ENCODE measurements around the gene LAG3. TPM values are rescaled to one million over a fixed set of nuclear protein-coding genes. Genes with fewer than 3 reads are reported as not detected.

LAG3 gene
- total RNA-seq = 1.3 TPM
- not detected for polyA plus RNA-seq (ENCODE audit: insufficient read depth, low read depth, low replicate concordance)
- long read RNA-seq, donor 1 = 0 reads
- long read RNA-seq, donor 2 = 0 reads
- long read RNA-seq, donor 3 = 0 reads
- long read RNA-seq, donor 4 = 0 reads
- long read RNA-seq, donor 5 = 0 reads
- long read RNA-seq, donor 6 = 0 reads
- long read RNA-seq, donor 7, partial matches to known transcripts = 1 of 2 reads
- long read RNA-seq, donor 7, other reads (novel, unspliced or antisense) = 0 of 2 reads
- long read RNA-seq, donor 8 = 0 reads
- long read RNA-seq, donor 9 = 0 reads
- long read RNA-seq, donor 10 = 0 reads

DNA sequence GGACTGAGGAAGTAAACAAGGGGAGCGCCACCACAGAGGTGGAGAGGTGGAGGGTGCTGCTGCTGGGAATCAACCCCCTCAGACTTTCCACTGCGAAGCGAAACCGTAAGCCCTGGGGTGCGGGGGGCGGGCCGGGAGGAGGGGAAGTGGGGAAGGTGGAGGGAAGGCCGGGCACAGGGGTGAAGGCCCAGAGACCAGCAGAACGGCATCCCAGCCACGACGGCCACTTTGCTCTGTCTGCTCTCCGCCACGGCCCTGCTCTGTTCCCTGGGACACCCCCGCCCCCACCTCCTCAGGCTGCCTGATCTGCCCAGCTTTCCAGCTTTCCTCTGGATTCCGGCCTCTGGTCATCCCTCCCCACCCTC is at the start of gene LAG3:
Gene LAG3, plus strand, starts transcription at position 190 of the 365 bp plus-strand sequence. CDS start 333 bp downstream, outside the sequence.
- FAIRE-seq = no peak
- no peaks in the 10 kb centered on the region for H3K27me3 ChIP-seq (ENCODE audit: control insufficient read depth, insufficient read depth, low read length)

DNA sequence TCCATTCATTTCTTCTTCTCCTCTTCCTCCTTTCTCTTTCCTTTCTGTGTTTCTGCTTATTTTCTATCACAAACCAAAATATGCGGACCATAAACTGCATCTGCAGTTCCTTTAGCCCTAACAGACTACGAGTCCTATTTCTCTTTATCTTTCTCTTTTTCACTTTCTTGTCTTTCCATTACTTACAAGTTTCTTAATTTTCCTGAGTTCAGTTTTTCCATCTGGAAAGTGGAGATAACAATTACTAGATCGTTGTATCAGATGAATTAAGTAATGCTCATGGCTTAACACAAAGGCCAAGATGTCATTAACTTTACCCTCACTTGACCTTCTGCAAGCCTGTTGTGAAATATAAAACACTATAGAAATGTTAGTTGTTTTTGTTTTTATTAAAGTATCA is 49.5 kb upstream of the LAG3 start:
- Histone ChIP-seq H3K4me3 (ENCODE audit: low read length in 3 of 3) (no peak overlapping the region), H3K27me3 (ENCODE audit: control insufficient read depth, insufficient read depth, low read length) (no peaks in the 10 kb centered on the region), H3K27ac (ENCODE audit: low read depth in 2 of 2, low read length in 2 of 2) (no peak overlapping the region), H3K36me3 (ENCODE audit: control insufficient read depth in 2 of 3, insufficient read depth in 3 of 3, low read length in 3 of 3) (no peaks in the 10 kb centered on the region), H3K9ac (ENCODE audit: low read length in 3 of 3) (no peak overlapping the region), H3K9me3 (ENCODE audit: control insufficient read depth in 2 of 3, insufficient read depth in 1 of 3, low read length in 3 of 3) (no peaks in the 10 kb centered on the region), H3K4me1 (ENCODE audit: control insufficient read depth in 2 of 3, insufficient read depth in 2 of 3, low read depth in 1 of 3, low read length in 3 of 3) (peaks cover 0 to 9% (median 4%) of the 10 kb centered on the region in 3 donors)
- FAIRE-seq = no peak
- intact Hi-C loops (cut with DNase I) = no loop called here
- no peak for DNase-seq
- TF ChIP-seq, protein P1, sequence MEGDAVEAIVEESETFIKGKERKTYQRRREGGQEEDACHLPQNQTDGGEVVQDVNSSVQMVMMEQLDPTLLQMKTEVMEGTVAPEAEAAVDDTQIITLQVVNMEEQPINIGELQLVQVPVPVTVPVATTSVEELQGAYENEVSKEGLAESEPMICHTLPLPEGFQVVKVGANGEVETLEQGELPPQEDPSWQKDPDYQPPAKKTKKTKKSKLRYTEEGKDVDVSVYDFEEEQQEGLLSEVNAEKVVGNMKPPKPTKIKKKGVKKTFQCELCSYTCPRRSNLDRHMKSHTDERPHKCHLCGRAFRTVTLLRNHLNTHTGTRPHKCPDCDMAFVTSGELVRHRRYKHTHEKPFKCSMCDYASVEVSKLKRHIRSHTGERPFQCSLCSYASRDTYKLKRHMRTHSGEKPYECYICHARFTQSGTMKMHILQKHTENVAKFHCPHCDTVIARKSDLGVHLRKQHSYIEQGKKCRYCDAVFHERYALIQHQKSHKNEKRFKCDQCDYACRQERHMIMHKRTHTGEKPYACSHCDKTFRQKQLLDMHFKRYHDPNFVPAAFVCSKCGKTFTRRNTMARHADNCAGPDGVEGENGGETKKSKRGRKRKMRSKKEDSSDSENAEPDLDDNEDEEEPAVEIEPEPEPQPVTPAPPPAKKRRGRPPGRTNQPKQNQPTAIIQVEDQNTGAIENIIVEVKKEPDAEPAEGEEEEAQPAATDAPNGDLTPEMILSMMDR (IDR thresholded peaks at IDR 0.05; ENCODE audit: borderline replicate concordance, extremely low read depth, insufficient read depth) = no peak

More for the DNA sequence above, at the start of gene LAG3:
- no peak within 1 kb of the TSS for H3K9ac ChIP-seq (ENCODE audit: low read length in 3 of 3)
- DNase-seq = no peak
- intact Hi-C loops (cut with DNase I) = no loop called here
- H3K9me3 ChIP-seq (ENCODE audit: control insufficient read depth in 2 of 3, insufficient read depth in 1 of 3, low read length in 3 of 3) = no peaks in the 10 kb centered on the region
- peaks cover 2 to 14% (median 9%) of the 10 kb centered on the region in 3 donors for H3K4me1 ChIP-seq (ENCODE audit: control insufficient read depth in 2 of 3, insufficient read depth in 2 of 3, low read depth in 1 of 3, low read length in 3 of 3)
- TF ChIP-seq, protein P1 (IDR thresholded peaks at IDR 0.05; ENCODE audit: borderline replicate concordance, extremely low read depth, insufficient read depth) = no peak
- H3K36me3 ChIP-seq (ENCODE audit: control insufficient read depth in 2 of 3, insufficient read depth in 3 of 3, low read length in 3 of 3) = peaks cover 0 to 4% (median 4%) of the 10 kb centered on the region in 3 donors
- no peak within 1 kb of the TSS for H3K4me3 ChIP-seq (ENCODE audit: low read length in 3 of 3)
- no peak within 1 kb of the TSS for H3K27ac ChIP-seq (ENCODE audit: low read depth in 2 of 2, low read length in 2 of 2)

DNA sequence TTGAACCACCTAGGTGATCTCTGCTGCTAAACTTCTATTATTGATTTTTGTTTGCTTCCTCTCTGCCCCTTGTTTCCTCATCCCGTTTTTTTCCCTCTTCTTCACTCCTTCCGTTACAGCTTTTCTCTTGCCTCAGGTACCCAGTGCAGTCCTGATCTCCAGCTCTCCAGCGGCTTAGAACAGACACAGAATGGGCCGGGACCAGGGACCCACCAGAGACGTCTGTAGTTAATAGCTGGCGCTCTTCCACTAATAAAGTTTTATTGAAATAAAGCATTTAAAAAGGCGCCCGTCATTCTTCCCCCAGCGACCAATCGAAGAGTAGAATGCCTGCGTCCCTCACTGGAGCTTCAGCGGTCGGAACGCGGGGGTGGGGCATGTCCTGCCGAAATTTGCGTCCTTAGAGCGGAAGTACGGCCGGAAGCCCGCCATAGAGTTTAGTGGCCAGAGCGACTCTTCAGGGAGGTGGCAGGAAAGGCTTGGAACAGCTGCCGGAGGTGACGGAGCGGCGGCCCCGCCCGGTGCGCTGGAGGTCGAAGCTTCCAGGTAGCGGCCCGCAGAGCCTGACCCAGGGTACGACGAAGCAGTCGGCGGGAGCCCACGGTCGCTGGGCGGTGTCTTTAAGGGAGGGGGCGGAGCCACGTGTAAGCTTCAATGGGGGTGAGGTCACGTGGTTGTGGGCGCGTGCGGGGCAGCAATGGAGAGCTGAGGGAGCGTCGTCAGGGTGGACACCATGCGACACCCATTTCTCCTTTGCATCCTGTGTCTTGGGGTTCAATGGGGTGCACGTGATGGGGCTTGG is 48.5 kb upstream of the LAG3 start, which contains the start of gene COPS7A:
Gene COPS7A, plus strand, starts transcription at position 440 of the 802 bp plus-strand sequence. CDS start 611 bp downstream, outside the sequence.
- H3K27ac ChIP-seq (ENCODE audit: low read depth in 2 of 2, low read length in 2 of 2) = peak within 1 kb of the TSS; percentile 66 to 88
- FAIRE-seq = peak; percentile 92
- intact Hi-C loops (cut with DNase I) = no loop called here

More for the DNA sequence above, 48.5 kb upstream of the LAG3 start, which contains the start of gene COPS7A:
- Histone ChIP-seq H3K4me3 (ENCODE audit: low read length in 3 of 3) (peak within 1 kb of the TSS; percentile 79 to 96 (median 86)), H3K9ac (ENCODE audit: low read length in 3 of 3) (peak within 1 kb of the TSS; percentile 26 to 84 (median 72)), H3K27me3 (ENCODE audit: control insufficient read depth, insufficient read depth, low read length) (no peaks in the 10 kb centered on the region), H3K9me3 (ENCODE audit: control insufficient read depth in 2 of 3, insufficient read depth in 1 of 3, low read length in 3 of 3) (no peaks in the 10 kb centered on the region), H3K4me1 (ENCODE audit: control insufficient read depth in 2 of 3, insufficient read depth in 2 of 3, low read depth in 1 of 3, low read length in 3 of 3) (peaks cover 0 to 9% (median 4%) of the 10 kb centered on the region in 3 donors), H3K36me3 (ENCODE audit: control insufficient read depth in 2 of 3, insufficient read depth in 3 of 3, low read length in 3 of 3) (peaks cover 1 to 9% (median 4%) of the 10 kb centered on the region in 3 donors)
- peak; percentile 98 to 99 (median 99) for DNase-seq
- TF ChIP-seq, protein P1 (IDR thresholded peaks at IDR 0.05; ENCODE audit: borderline replicate concordance, extremely low read depth, insufficient read depth) = no peak
